Suprapubic skin (tissue), 4 donors: ENCODE data around the gene CACNA2D4. TPM values are rescaled to one million over a fixed set of nuclear protein-coding genes. Genes with fewer than 3 reads are reported as not detected.

Source experiments
- DNase-seq, 2 donors: peaks; one replicate each; pipeline ENCODE4 v3.0.0-alpha.2; 2019; ENCODE audit warnings: low spot score in 2 of 2
- H3K27ac ChIP-seq: fragments of 200-600 bp; sonication (generic); one replicate; pipeline ENCODE4 v1.5.1; 2019
- H3K27me3 ChIP-seq: fragments of 200-600 bp; sonication (generic); one replicate; pipeline ENCODE4 v1.5.1; 2019
- H3K36me3 ChIP-seq: fragments of 200-600 bp; sonication (generic); one replicate; pipeline ENCODE4 v1.5.1; 2019
- H3K4me1 ChIP-seq: fragments of 200-600 bp; sonication (generic); one replicate; pipeline ENCODE4 v1.5.1; 2019
- H3K4me3 ChIP-seq: fragments of 200-600 bp; sonication (generic); one replicate; pipeline ENCODE4 v1.5.1; 2019; ENCODE audit warnings: mild to moderate bottlenecking
- H3K9me3 ChIP-seq: fragments of 200-600 bp; sonication (generic); one replicate; pipeline ENCODE4 v1.5.1; 2019
- EP300 ChIP-seq: sonication (generic); formaldehyde crosslinking; IDR thresholded peaks from one replicate; pipeline ENCODE4 v1.6.1; 2017; ENCODE audit warnings: antibody characterized with exemption
- POLR2A ChIP-seq, 2 donors: fragments of 450-650 bp; IDR thresholded peaks; one replicate each; pipeline ENCODE4 v1.6.1; 2017; ENCODE audit warnings: antibody characterized with exemption in 2 of 2, mild to moderate bottlenecking in 2 of 2, moderate library complexity in 2 of 2
- POLR2AphosphoS5 ChIP-seq, 3 donors: sonication (generic); formaldehyde crosslinking; IDR thresholded peaks; one replicate each; pipeline ENCODE4 v1.6.1; 2017; ENCODE audit warnings: antibody characterized with exemption in 3 of 3
- WGBS: methylation state at CpG from one replicate; pipeline ENCODE4 v1.1.5; 2018; 5-methylcytosine and 5-hydroxymethylcytosine counted together
- total RNA-seq, 4 donors: library from RNA; depleted of rRNA; stranded (reverse); fragments of >200 nt; gene quantifications; one replicate each; pipeline ENCODE4 v1.1.0, GENCODE V29; 2016
- TF ChIP-seq, protein P1 (sequence below), 2 donors: fragments of 200-600 bp in 1 of 2; fragments of 450-650 bp in 1 of 2; sonication (generic) in 1 of 2; IDR thresholded peaks; one replicate each; pipeline ENCODE4 v1.5.1; 2016 to 2019; ENCODE audit warnings: antibody characterized with exemption in 2 of 2, mild to moderate bottlenecking in 1 of 2, moderate library complexity in 1 of 2

The CACNA2D4 gene
- total RNA-seq, 4 donors from 2014 or later, result 0.56 to 1.5 (median 0.97) TPM

- WGBS, result 82% methylated on average over 10 of the region's 10 CpGs
- no peak overlapping the region for H3K27ac ChIP-seq
- peaks cover 4% of the 10 kb centered on the region for H3K27me3 ChIP-seq
- H3K36me3 ChIP-seq, result no peaks in the 10 kb centered on the region
- DNase-seq, result no peak
- TF ChIP-seq POLR2AphosphoS5 (IDR thresholded peaks at IDR 0.05) (no peak), POLR2A (IDR thresholded peaks at IDR 0.05) (no peak), EP300 (no peak)
- TF ChIP-seq, protein P1, sequence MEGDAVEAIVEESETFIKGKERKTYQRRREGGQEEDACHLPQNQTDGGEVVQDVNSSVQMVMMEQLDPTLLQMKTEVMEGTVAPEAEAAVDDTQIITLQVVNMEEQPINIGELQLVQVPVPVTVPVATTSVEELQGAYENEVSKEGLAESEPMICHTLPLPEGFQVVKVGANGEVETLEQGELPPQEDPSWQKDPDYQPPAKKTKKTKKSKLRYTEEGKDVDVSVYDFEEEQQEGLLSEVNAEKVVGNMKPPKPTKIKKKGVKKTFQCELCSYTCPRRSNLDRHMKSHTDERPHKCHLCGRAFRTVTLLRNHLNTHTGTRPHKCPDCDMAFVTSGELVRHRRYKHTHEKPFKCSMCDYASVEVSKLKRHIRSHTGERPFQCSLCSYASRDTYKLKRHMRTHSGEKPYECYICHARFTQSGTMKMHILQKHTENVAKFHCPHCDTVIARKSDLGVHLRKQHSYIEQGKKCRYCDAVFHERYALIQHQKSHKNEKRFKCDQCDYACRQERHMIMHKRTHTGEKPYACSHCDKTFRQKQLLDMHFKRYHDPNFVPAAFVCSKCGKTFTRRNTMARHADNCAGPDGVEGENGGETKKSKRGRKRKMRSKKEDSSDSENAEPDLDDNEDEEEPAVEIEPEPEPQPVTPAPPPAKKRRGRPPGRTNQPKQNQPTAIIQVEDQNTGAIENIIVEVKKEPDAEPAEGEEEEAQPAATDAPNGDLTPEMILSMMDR (IDR thresholded peaks at IDR 0.05), result no peak
- H3K4me3 ChIP-seq, result no peak overlapping the region
- no peaks in the 10 kb centered on the region for H3K9me3 ChIP-seq
- no peaks in the 10 kb centered on the region for H3K4me1 ChIP-seq
Observed at GRCh38 chr12:1886396-1887008, 31.9 kb downstream of the CACNA2D4 start.

GRCh38 chr12:1885599-1886245 is 32.7 kb downstream of the CACNA2D4 start:
- no peak for DNase-seq
- Histone ChIP-seq H3K36me3 (no peaks in the 10 kb centered on the region), H3K9me3 (no peaks in the 10 kb centered on the region), H3K27ac (no peak overlapping the region), H3K4me3 (no peak overlapping the region), H3K4me1 (no peaks in the 10 kb centered on the region), H3K27me3 (peaks cover 4% of the 10 kb centered on the region)
- TF ChIP-seq EP300 (no peak), POLR2AphosphoS5 (IDR thresholded peaks at IDR 0.05) (no peak), POLR2A (IDR thresholded peaks at IDR 0.05) (no peak)
- TF ChIP-seq, protein P1 (IDR thresholded peaks at IDR 0.05), result no peak
- WGBS, result 91% methylated on average over 13 of the region's 13 CpGs

GRCh38 chr12:1885082-1885596 is 33.3 kb downstream of the CACNA2D4 start:
- Histone ChIP-seq H3K27ac (no peak overlapping the region), H3K27me3 (peaks cover 4% of the 10 kb centered on the region), H3K9me3 (no peaks in the 10 kb centered on the region), H3K36me3 (no peaks in the 10 kb centered on the region), H3K4me1 (no peaks in the 10 kb centered on the region), H3K4me3 (no peak overlapping the region)
- DNase-seq, result no peak
- 87% methylated on average over 5 of the region's 5 CpGs for WGBS
- TF ChIP-seq POLR2AphosphoS5 (IDR thresholded peaks at IDR 0.05) (no peak), POLR2A (IDR thresholded peaks at IDR 0.05) (no peak), EP300 (no peak)
- TF ChIP-seq, protein P1 (IDR thresholded peaks at IDR 0.05), result no peak

- no peaks in the 10 kb centered on the region for H3K4me1 ChIP-seq
- no peak for DNase-seq
- H3K27me3 ChIP-seq, result peaks cover 5% of the 10 kb centered on the region
- TF ChIP-seq POLR2AphosphoS5 (IDR thresholded peaks at IDR 0.05), result no peak
- TF ChIP-seq, protein P1 (IDR thresholded peaks at IDR 0.05), result no peak
- no peak for TF ChIP-seq EP300
- no peak for TF ChIP-seq POLR2A (IDR thresholded peaks at IDR 0.05)
- H3K4me3 ChIP-seq, result no peak overlapping the region
- H3K27ac ChIP-seq, result no peak overlapping the region
- no peaks in the 10 kb centered on the region for H3K36me3 ChIP-seq
- H3K9me3 ChIP-seq, result no peaks in the 10 kb centered on the region
- 91% methylated on average over 9 of the region's 9 CpGs for WGBS
Observed at GRCh38 chr12:1884651-1885050, 33.8 kb downstream of the CACNA2D4 start.

- TF ChIP-seq POLR2AphosphoS5 (IDR thresholded peaks at IDR 0.05) (no peak), EP300 (no peak), POLR2A (IDR thresholded peaks at IDR 0.05) (no peak)
- TF ChIP-seq, protein P1 (IDR thresholded peaks at IDR 0.05), result no peak
- WGBS, result 89% methylated on average over 8 of the region's 8 CpGs
- DNase-seq, result no peak
- Histone ChIP-seq H3K27ac (no peak overlapping the region), H3K9me3 (no peaks in the 10 kb centered on the region), H3K36me3 (no peaks in the 10 kb centered on the region), H3K27me3 (peaks cover 10% of the 10 kb centered on the region), H3K4me1 (no peaks in the 10 kb centered on the region), H3K4me3 (no peak overlapping the region)
Observed at GRCh38 chr12:1883513-1883912, 34.9 kb downstream of the CACNA2D4 start.
